Fibroblast of the aortic adventitia (primary cell): ENCODE results near the gene ZNF611. TPM values are rescaled to one million over a fixed set of nuclear protein-coding genes. Genes with fewer than 3 reads are reported as not detected.

Experiments used
- DNase-seq: peaks from one replicate; pipeline ENCODE4 v3.0.0-alpha.2; 2010; ENCODE audit warnings: low read depth
- H3K4me3 ChIP-seq: 2 replicates; pipeline ENCODE4 v1.5.1; 2011; ENCODE audit warnings: low read depth, mild to moderate bottlenecking, control low read depth, low read length, moderate library complexity
- total RNA-seq: library from RNA; depleted of rRNA; stranded (reverse); fragments of >200 nt; gene quantifications from 2 replicates; pipeline ENCODE4 v1.2.3, GENCODE V29; 2012; ENCODE audit warnings: low replicate concordance
- TF ChIP-seq, protein P1 (sequence below): IDR thresholded peaks from 2 replicates; pipeline ENCODE4 v1.5.1; 2011; ENCODE audit warnings: mild to moderate bottlenecking, low read length, control low read depth, inconsistent platforms; ENCODE audit not compliant: insufficient read depth

ZNF611 gene
- total RNA-seq, 1 donor: 12.8 TPM

DNA sequence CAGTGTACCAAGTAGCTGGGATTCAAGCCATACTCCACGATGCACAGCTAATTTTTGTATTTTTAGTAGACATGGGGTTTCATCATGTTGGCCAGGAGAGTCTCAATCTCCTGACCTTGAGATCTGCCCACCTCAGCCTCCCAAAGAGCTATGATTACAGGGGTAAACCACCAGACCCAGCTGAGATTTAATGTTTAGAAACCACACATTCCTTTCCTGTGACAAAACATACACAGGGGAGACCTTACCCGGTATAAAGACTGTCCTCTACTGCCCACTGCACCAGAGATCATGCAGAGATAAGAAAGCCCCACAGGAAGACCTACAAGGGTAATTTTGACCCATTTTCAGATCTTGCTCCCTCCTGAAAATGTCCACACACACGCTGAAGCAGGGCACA, 73.9 kb downstream of the ZNF611 start:
- H3K4me3 ChIP-seq: no peak overlapping the region
- no peak for DNase-seq
- TF ChIP-seq, protein P1, sequence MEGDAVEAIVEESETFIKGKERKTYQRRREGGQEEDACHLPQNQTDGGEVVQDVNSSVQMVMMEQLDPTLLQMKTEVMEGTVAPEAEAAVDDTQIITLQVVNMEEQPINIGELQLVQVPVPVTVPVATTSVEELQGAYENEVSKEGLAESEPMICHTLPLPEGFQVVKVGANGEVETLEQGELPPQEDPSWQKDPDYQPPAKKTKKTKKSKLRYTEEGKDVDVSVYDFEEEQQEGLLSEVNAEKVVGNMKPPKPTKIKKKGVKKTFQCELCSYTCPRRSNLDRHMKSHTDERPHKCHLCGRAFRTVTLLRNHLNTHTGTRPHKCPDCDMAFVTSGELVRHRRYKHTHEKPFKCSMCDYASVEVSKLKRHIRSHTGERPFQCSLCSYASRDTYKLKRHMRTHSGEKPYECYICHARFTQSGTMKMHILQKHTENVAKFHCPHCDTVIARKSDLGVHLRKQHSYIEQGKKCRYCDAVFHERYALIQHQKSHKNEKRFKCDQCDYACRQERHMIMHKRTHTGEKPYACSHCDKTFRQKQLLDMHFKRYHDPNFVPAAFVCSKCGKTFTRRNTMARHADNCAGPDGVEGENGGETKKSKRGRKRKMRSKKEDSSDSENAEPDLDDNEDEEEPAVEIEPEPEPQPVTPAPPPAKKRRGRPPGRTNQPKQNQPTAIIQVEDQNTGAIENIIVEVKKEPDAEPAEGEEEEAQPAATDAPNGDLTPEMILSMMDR: no peak

DNA sequence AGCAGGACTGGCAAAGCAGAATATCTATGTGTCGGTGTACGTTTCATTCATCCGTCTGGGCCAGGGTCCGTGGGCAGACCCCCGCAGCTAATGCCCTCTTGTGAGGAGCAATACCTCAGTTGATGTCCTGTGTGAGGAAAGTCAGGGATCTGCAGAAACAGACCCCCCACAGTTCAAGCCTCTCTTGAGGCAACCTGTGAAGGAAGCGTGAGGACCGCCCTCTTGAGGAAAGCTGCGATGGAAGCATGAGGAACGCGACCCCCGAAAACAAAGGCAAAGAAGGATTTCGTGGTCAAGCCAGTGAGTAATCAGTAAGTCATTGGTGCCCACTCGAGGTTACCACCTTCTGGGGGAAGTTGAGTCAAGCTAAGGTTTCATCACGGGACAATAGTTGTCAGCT, 75.8 kb downstream of the ZNF611 start:
- DNase-seq: no peak
- TF ChIP-seq, protein P1: no peak
- no peak overlapping the region for H3K4me3 ChIP-seq

GRCh38 chr19:52658595-52658994, 76.2 kb downstream of the ZNF611 start:
- TF ChIP-seq, protein P1: no peak
- DNase-seq: no peak
- no peak overlapping the region for H3K4me3 ChIP-seq

- no peak overlapping the region for H3K4me3 ChIP-seq
- TF ChIP-seq, protein P1: no peak
- DNase-seq: no peak
These were observed 81.7 kb downstream of the ZNF611 start for GRCh38 chr19:52653161-52653560.

Other genes starting within 250 kb of the ZNF611 start
- gene ZNF808, start 207.4 kb downstream of the ZNF611 start, total RNA-seq: 13.4 and 23.6 TPM in 2 replicates
- 8.4 and 12.6 TPM in 2 replicates for gene ZNF701, start 164.8 kb downstream of the ZNF611 start, total RNA-seq
- gene ZNF83, start 96.7 kb downstream of the ZNF611 start, total RNA-seq: 52.1 and 68.3 TPM in 2 replicates
- gene ZNF600, start 51.7 kb upstream of the ZNF611 start, total RNA-seq: 3.8 and 5.7 TPM in 2 replicates
- gene ZNF28, start 86.6 kb upstream of the ZNF611 start, total RNA-seq: 3.1 and 15.0 TPM in 2 replicates
- gene ZNF468, start 122.6 kb upstream of the ZNF611 start, total RNA-seq: 8.5 and 15.9 TPM in 2 replicates
- 7.3 and 12.0 TPM in 2 replicates for gene ZNF320, start 162.6 kb upstream of the ZNF611 start, total RNA-seq
- gene ZNF888, start 188.4 kb upstream of the ZNF611 start, total RNA-seq: 0.82 and 4.7 TPM in 2 replicates
- gene ZNF816, start 227.8 kb upstream of the ZNF611 start, total RNA-seq: 4.1 and 7.4 TPM in 2 replicates